Measurements from ENCODE around the gene MAPK10. TPM values are rescaled to one million over a fixed set of nuclear protein-coding genes. Genes with fewer than 3 reads are reported as not detected.

Gene MAPK10
- total RNA-seq, 1 donor from 2014 or later, result 23.6 TPM

DNA sequence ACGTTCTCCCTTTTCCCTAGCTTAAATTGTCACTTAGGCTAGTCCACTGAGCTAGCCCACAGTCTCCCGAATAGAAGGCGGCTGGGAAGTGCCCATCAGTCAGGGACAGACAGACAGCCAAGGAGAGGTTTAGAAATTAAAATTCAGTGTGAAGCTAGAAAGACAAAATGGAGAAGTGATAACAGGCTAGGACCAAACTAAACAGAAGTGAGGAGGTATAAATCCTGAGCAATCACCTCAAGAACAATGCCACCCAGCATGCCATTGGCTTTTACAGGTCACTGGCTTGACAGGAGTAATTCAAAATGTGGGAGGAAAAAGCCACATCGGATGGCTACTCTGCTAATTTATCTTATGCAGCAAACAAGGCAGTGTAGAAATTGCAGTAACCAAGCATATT is 138.9 kb downstream of the MAPK10 start:
- H3K4me1 ChIP-seq, result no peaks in the 10 kb centered on the region
- TF ChIP-seq, protein P1, sequence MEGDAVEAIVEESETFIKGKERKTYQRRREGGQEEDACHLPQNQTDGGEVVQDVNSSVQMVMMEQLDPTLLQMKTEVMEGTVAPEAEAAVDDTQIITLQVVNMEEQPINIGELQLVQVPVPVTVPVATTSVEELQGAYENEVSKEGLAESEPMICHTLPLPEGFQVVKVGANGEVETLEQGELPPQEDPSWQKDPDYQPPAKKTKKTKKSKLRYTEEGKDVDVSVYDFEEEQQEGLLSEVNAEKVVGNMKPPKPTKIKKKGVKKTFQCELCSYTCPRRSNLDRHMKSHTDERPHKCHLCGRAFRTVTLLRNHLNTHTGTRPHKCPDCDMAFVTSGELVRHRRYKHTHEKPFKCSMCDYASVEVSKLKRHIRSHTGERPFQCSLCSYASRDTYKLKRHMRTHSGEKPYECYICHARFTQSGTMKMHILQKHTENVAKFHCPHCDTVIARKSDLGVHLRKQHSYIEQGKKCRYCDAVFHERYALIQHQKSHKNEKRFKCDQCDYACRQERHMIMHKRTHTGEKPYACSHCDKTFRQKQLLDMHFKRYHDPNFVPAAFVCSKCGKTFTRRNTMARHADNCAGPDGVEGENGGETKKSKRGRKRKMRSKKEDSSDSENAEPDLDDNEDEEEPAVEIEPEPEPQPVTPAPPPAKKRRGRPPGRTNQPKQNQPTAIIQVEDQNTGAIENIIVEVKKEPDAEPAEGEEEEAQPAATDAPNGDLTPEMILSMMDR (IDR thresholded peaks at IDR 0.05), result no peak
- no peaks in the 10 kb centered on the region for H3K27me3 ChIP-seq
- intact Hi-C loops (cut with DNase I), result no loop called here
- no peak for ATAC-seq
- no peak overlapping the region for H3K27ac ChIP-seq
- H3K4me3 ChIP-seq, result no peak overlapping the region
- no peaks in the 10 kb centered on the region for H3K9me3 ChIP-seq
- no peaks in the 10 kb centered on the region for H3K36me3 ChIP-seq
- DNase-seq, result no peak

DNA sequence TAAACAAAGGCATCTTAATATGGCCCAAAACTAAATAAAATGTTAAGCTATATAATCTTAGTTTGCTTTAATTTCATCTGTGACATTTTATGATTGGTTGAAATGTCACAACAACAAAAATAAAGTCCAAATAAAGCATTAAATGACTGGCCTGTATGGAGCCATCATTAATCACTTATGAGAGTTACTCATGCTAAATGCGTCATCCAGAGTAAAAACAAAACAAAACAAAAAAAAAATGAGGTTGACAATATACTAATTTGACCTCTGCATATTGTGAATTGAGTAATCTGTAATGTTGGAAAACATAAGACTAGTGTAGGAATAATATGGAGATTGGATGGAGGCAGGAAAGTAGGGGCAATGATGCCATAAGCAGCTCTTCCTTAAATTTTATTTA is 139.7 kb downstream of the MAPK10 start:
- Histone ChIP-seq H3K4me3 (no peak overlapping the region), H3K27me3 (no peaks in the 10 kb centered on the region), H3K27ac (no peak overlapping the region), H3K4me1 (no peaks in the 10 kb centered on the region), H3K36me3 (no peaks in the 10 kb centered on the region), H3K9me3 (no peaks in the 10 kb centered on the region)
- TF ChIP-seq, protein P1 (IDR thresholded peaks at IDR 0.05), result no peak
- intact Hi-C loops (cut with DNase I), result no loop called here
- no peak for ATAC-seq
- no peak for DNase-seq

DNA sequence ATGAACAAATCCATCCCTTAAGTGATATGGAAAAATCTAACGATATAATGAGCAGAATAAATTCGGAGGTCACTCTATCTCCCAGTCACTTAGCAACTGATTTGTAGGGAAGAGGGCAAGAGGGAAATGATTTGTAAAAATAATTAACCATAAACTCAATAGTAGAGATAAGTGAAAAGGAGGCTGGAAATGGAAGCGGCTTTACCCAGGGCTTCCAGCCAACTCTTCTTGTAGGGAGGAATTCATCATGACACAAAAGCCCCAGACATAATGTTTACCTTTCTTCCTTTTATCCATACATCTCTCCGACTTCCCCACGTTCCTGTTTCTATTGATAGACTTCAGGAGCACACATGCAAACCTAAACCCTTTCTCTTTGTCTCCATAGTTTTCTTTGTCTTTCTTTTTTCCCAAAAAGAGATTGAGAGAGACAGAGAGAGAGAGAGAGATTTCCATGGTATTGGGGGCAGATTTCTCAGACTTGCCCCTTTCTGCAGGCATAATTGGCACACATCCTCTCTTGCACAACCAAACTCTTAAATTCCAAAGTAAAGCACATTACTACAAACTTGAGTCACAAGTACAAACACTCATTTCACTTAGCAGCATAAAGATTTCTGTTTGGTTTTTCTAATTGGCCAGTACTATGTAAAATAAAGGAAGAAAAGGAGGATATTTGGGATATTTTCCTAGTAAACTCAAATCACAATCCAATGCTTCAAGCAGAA is 140.9 kb downstream of the MAPK10 start:
- DNase-seq, result no peak
- H3K4me3 ChIP-seq, result no peak overlapping the region
- no peaks in the 10 kb centered on the region for H3K27me3 ChIP-seq
- H3K27ac ChIP-seq, result no peak overlapping the region
- H3K9me3 ChIP-seq, result peaks cover 7% of the 10 kb centered on the region
- intact Hi-C loops (cut with DNase I), result no loop called here
- TF ChIP-seq, protein P1 (IDR thresholded peaks at IDR 0.05), result no peak
- no peaks in the 10 kb centered on the region for H3K36me3 ChIP-seq
- no peaks in the 10 kb centered on the region for H3K4me1 ChIP-seq
- no peak for ATAC-seq

DNA sequence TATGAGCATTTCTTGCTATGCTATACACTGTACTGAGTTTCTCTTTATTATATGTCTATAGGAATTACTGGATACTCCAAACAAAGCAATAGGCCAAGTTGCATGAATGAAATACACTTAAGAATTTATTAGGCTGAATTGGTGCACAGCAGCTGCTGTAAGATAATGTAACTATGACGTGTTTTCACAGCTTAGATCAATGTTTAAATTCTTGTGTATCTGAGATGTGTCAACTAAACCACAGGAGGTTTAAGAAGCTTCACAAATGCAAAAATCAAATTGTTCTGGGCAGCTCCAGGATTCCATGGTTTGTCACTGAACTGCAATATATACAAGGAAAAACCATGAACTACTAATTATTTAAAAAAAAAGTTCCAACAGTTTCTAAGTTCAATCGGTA is 156.7 kb downstream of the MAPK10 start:
- H3K27ac ChIP-seq, result no peak overlapping the region
- TF ChIP-seq, protein P1 (IDR thresholded peaks at IDR 0.05), result no peak
- intact Hi-C loops (cut with DNase I), result no loop called here
- no peaks in the 10 kb centered on the region for H3K9me3 ChIP-seq
- ATAC-seq (no peak), DNase-seq (no peak)
- no peaks in the 10 kb centered on the region for H3K27me3 ChIP-seq
- no peaks in the 10 kb centered on the region for H3K36me3 ChIP-seq
- no peaks in the 10 kb centered on the region for H3K4me1 ChIP-seq
- no peak overlapping the region for H3K4me3 ChIP-seq

DNA sequence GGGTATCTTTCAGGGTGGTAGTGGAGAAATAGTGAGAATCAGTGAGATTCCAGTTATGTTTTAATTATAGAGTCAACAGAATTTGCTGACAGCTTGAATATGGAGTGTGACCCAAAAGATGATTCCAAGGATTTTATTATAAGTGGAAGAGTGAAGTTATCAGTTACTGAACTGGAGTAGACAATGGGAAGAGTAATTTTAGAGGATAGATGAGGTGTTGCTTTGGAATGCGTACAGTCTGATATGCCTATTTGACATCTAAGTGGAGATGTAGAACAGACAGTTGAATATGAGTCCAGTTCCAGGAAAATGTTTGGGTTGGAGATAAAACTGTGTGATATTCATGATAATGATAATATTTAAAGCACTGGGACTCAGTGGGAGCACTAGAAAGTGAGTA is 174.2 kb downstream of the MAPK10 start:
- peaks cover 3% of the 10 kb centered on the region for H3K9me3 ChIP-seq
- H3K27ac ChIP-seq, result no peak overlapping the region
- no peak overlapping the region for H3K4me3 ChIP-seq
- intact Hi-C loops (cut with DNase I), result no loop called here
- no peaks in the 10 kb centered on the region for H3K36me3 ChIP-seq
- TF ChIP-seq, protein P1 (IDR thresholded peaks at IDR 0.05), result no peak
- no peaks in the 10 kb centered on the region for H3K27me3 ChIP-seq
- no peak for DNase-seq
- H3K4me1 ChIP-seq, result no peaks in the 10 kb centered on the region
- no peak for ATAC-seq

DNA sequence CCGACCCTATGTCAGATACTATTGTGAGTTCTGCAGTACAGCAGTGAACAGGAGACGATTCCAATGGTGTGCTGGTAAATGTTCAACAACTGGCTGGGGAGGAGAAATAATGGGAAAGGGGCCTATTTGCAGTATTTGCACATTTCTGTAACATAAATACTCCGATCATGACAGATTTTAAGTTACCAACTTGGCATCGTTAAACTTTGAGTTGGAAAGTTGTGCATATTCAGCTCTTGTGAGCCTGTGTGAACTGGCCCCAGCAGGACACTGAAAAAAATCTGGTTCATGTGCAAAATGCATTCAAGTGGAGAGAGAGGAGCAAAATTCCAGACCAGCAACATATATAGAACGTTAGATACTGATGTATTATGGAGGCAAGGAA is 175.0 kb downstream of the MAPK10 start:
- TF ChIP-seq, protein P1 (IDR thresholded peaks at IDR 0.05), result no peak
- DNase-seq (no peak), ATAC-seq (no peak)
- no peaks in the 10 kb centered on the region for H3K36me3 ChIP-seq
- H3K4me1 ChIP-seq, result no peaks in the 10 kb centered on the region
- peaks cover 9% of the 10 kb centered on the region for H3K9me3 ChIP-seq
- H3K27me3 ChIP-seq, result no peaks in the 10 kb centered on the region
- H3K4me3 ChIP-seq, result no peak overlapping the region
- intact Hi-C loops (cut with DNase I), result no loop called here
- H3K27ac ChIP-seq, result no peak overlapping the region

All from upper lobe of right lung (tissue), 1 donor.